Measurements from ENCODE around the gene TCEA3. TPM values are rescaled to one million over a fixed set of nuclear protein-coding genes. Genes with fewer than 3 reads are reported as not detected.

TCEA3 gene
- total and polyA plus RNA-seq, 2 experiments from 2014 or later, result 9.2 to 23.2 TPM

DNA sequence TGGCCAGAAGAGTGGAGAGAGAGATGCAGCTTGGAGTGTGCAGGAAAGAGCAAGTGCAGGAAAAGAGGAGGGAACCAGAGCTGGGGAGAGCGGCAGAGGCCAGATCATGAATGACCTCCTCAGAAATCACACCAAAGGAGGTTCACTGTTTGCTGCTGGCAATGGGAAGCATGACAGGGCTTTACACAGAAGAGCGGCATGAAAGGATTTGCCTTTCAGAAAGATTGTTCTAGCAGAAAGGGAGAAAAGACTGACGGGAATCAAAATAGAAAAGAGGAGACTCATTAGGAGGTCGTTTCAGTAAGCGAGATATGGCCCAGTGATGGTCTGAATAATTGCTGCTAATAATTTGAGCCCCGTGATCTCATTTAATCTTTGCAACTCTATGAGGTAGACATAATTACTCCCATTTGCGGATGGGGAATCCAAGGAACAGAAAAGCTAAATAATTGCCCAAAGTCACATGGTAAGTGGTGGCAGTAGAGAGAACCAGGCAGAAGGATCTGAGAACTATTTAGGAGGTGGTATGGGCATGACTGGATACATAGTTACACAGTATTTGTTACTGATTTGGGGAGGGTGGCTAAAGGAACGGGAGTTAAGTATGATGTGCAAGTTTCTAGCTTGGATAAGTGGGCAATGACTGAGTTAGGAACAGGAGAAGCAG, 67.9 kb downstream of the TCEA3 start:
- DNase-seq, result no peak
- H3K27me3 ChIP-seq (replicated peaks; ENCODE audit: insufficient read depth), result no peaks in the 10 kb centered on the region
- no peak overlapping the region for H3K4me2 ChIP-seq (ENCODE audit: unreplicated experiment)
- peaks cover 27% of the 10 kb centered on the region for H3K36me3 ChIP-seq (ENCODE audit: low read depth)
- no peaks in the 10 kb centered on the region for H3K4me1 ChIP-seq (ENCODE audit: insufficient read depth)
- H3F3A ChIP-seq (ENCODE audit: insufficient read depth), result peaks cover 3% of the 10 kb centered on the region
- in situ Hi-C loops (cut with MboI), result no loop called here
- no peaks in the 10 kb centered on the region for H4K20me1 ChIP-seq (ENCODE audit: insufficient read depth)
- 85 to 86% methylated on average over 8 of the region's 8 CpGs for WGBS, 2 experiments (ENCODE audit: low coverage in 1 of 2, low lambda C conversion rate in 2 of 2, missing lambda C conversion rate in 2 of 2)
- H3K27ac ChIP-seq, result no peak overlapping the region
- H3K9me3 ChIP-seq (ENCODE audit: low read depth), result peaks cover 15% of the 10 kb centered on the region
- TF ChIP-seq EZH2phosphoT487 (IDR thresholded peaks at IDR 0.05; ENCODE audit: insufficient read depth, low read depth), result no peak
- TF ChIP-seq EZH2 (IDR thresholded peaks at IDR 0.05; ENCODE audit: insufficient read depth, poor library complexity, severe bottlenecking), result no peak
- peaks cover 22% of the 10 kb centered on the region for H3K79me2 ChIP-seq (ENCODE audit: insufficient read depth)
- H3K9ac ChIP-seq, result no peak overlapping the region
- no peak overlapping the region for H2AFZ ChIP-seq
- H3K4me3 ChIP-seq, result no peak overlapping the region
- no peaks in the 10 kb centered on the region for H3K9me2 ChIP-seq (ENCODE audit: insufficient read depth)

DNA sequence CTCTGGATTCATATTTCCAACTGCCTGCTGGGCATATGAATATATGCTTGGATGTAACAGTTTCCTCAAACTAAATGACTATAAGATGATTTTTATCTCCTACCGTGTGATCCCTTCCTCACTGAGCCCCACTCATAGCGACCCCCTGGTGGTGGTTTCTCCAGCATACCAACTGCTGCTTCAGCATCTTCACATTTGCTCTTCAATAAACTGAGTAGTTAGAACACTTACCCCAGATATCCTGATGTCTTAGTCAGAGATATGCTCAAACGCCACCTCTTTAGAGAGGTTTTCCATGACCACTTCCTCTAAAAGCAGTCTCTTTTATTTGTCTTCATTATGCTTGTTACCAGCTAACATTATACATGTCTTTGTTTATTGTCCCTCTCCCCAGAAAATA, 70.3 kb downstream of the TCEA3 start:
- DNase-seq, result no peak
- Histone ChIP-seq H3K9ac (no peak overlapping the region), H3K27me3 (replicated peaks; ENCODE audit: insufficient read depth) (no peaks in the 10 kb centered on the region), H3K4me2 (ENCODE audit: unreplicated experiment) (no peak overlapping the region), H3K4me3 (no peak overlapping the region), H3K4me1 (ENCODE audit: insufficient read depth) (no peaks in the 10 kb centered on the region), H4K20me1 (ENCODE audit: insufficient read depth) (no peaks in the 10 kb centered on the region), H3K9me2 (ENCODE audit: insufficient read depth) (no peaks in the 10 kb centered on the region), H2AFZ (no peak overlapping the region), H3K36me3 (ENCODE audit: low read depth) (peaks cover 5% of the 10 kb centered on the region; the same call in 1 of the 2 replicates), H3F3A (ENCODE audit: insufficient read depth) (peaks cover 3% of the 10 kb centered on the region; the same call in 1 of the 2 replicates), H3K79me2 (ENCODE audit: insufficient read depth) (no peaks in the 10 kb centered on the region), H3K9me3 (ENCODE audit: low read depth) (no peaks in the 10 kb centered on the region), H3K27ac (no peak overlapping the region)
- 45 to 48% methylated on average over 3 of the region's 3 CpGs for WGBS, 2 experiments (ENCODE audit: low coverage in 1 of 2, low lambda C conversion rate in 2 of 2, missing lambda C conversion rate in 2 of 2)
- TF ChIP-seq EZH2phosphoT487 (IDR thresholded peaks at IDR 0.05; ENCODE audit: insufficient read depth, low read depth) (no peak), EZH2 (IDR thresholded peaks at IDR 0.05; ENCODE audit: insufficient read depth, poor library complexity, severe bottlenecking) (no peak)
- in situ Hi-C loops (cut with MboI), result no loop called here

DNA sequence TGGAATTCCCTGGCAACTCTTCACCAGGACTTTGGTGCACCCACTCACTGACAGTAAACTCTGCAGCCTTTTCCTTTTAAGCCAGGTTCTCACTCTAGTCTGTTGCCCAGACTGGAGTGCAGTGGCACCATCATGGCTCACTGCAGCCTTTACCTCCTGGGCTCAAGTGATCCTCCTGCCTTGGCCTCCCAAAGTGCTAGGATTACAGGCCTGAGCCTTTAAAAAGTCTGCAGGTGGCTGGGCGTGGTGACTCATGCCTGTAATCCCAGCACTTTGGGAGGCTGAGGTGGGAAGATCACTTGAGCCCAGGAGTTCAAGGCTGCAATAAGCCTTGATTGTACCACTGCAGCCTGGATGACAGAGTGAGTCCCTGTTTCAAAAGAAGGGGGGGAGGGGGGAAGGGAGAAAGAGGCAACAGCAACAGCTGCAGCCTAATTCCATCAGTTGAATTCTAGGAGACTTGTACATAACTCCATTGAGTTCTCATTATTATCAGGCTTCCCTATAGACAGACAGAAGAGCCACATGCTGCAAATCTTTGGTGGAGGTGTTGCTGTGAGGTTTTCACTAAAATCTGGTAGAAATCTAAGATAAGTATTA, 72.4 kb downstream of the TCEA3 start:
- Histone ChIP-seq H3K4me1 (ENCODE audit: insufficient read depth) (no peaks in the 10 kb centered on the region), H3K79me2 (ENCODE audit: insufficient read depth) (no peaks in the 10 kb centered on the region), H3K27ac (no peak overlapping the region), H3K27me3 (replicated peaks; ENCODE audit: insufficient read depth) (no peaks in the 10 kb centered on the region), H2AFZ (no peak overlapping the region), H4K20me1 (ENCODE audit: insufficient read depth) (no peaks in the 10 kb centered on the region), H3K9ac (no peak overlapping the region), H3K4me2 (ENCODE audit: unreplicated experiment) (no peak overlapping the region), H3K9me3 (ENCODE audit: low read depth) (no peaks in the 10 kb centered on the region), H3F3A (ENCODE audit: insufficient read depth) (peaks cover under 1% of the 10 kb centered on the region; the same call in 1 of the 2 replicates), H3K9me2 (ENCODE audit: insufficient read depth) (no peaks in the 10 kb centered on the region), H3K4me3 (no peak overlapping the region), H3K36me3 (ENCODE audit: low read depth) (no peaks in the 10 kb centered on the region)
- no peak for DNase-seq
- 71 to 88% methylated on average over 1 of the region's 1 CpG for WGBS, 2 experiments (ENCODE audit: low coverage in 1 of 2, low lambda C conversion rate in 2 of 2, missing lambda C conversion rate in 2 of 2)
- in situ Hi-C loops (cut with MboI), result no loop called here
- no peak for TF ChIP-seq EZH2 (IDR thresholded peaks at IDR 0.05; ENCODE audit: insufficient read depth, poor library complexity, severe bottlenecking)
- TF ChIP-seq EZH2phosphoT487 (IDR thresholded peaks at IDR 0.05; ENCODE audit: insufficient read depth, low read depth), result no peak

DNA sequence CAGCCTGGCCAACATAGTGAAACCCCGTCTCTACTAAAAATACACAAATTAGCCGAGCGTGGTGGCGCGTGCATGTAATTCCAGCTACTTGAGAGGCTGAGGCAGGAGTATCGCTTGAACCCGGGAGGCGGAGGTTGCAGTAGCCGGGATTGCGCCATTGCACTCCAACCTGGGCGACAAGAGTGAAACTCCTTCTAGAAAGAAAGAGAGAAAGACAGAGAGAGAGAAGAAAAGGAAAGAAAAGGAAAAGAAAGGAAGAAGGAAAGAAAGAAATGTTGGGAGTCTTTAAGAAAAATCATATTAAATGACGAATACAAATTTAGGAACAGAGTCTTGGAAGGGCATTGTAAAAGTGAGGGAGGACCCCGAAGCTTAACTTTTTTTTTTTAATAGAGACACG, 78.6 kb downstream of the TCEA3 start:
- H3K9me2 ChIP-seq (ENCODE audit: insufficient read depth), result no peaks in the 10 kb centered on the region
- TF ChIP-seq EZH2phosphoT487 (IDR thresholded peaks at IDR 0.05; ENCODE audit: insufficient read depth, low read depth) (no peak), EZH2 (IDR thresholded peaks at IDR 0.05; ENCODE audit: insufficient read depth, poor library complexity, severe bottlenecking) (no peak)
- no peak overlapping the region for H3K4me3 ChIP-seq
- H4K20me1 ChIP-seq (ENCODE audit: insufficient read depth), result peaks cover 21% of the 10 kb centered on the region; the same call in 1 of the 2 replicates
- in situ Hi-C loops (cut with MboI), result no loop called here
- no peaks in the 10 kb centered on the region for H3K36me3 ChIP-seq (ENCODE audit: low read depth)
- H3K79me2 ChIP-seq (ENCODE audit: insufficient read depth), result peaks cover 31% of the 10 kb centered on the region
- peaks cover 19% of the 10 kb centered on the region for H3K4me1 ChIP-seq (ENCODE audit: insufficient read depth)
- peaks cover 35% of the 10 kb centered on the region for H3F3A ChIP-seq (ENCODE audit: insufficient read depth)
- no peaks in the 10 kb centered on the region for H3K27me3 ChIP-seq (replicated peaks; ENCODE audit: insufficient read depth)
- peak overlapping the region; percentile 75; the same call in 1 of the 2 replicates for H2AFZ ChIP-seq
- H3K9me3 ChIP-seq (ENCODE audit: low read depth), result no peaks in the 10 kb centered on the region
- no peak for DNase-seq
- WGBS, 2 experiments (ENCODE audit: low coverage in 1 of 2, low lambda C conversion rate in 2 of 2, missing lambda C conversion rate in 2 of 2), result 96% methylated on average over 14 of the region's 14 CpGs
- H3K4me2 ChIP-seq (ENCODE audit: unreplicated experiment), result no peak overlapping the region
- H3K9ac ChIP-seq, result no peak overlapping the region
- no peak overlapping the region; the same call in 1 of the 2 replicates for H3K27ac ChIP-seq

All from GM23248 (cell line).